Pons (tissue), 1 donor: ENCODE results near the gene DPEP2.
"Not testable (repeated sequence)": the region's sequence is repeated elsewhere in the genome, so short reads cannot be mapped to it uniquely, and the experiment has no call there.

Experiments used
- DNase-seq: peaks from one replicate; pipeline ENCODE4 v3.0.0-alpha.2; 2016; ENCODE audit warnings: low spot score

Gene DPEP2

GRCh38 chr16:68005211-68005610 is 5.9 kb upstream of the DPEP2 start:
- no peak for DNase-seq

GRCh38 chr16:68003031-68003430 is 3.7 kb upstream of the DPEP2 start:
- DNase-seq: no peak

GRCh38 chr16:68000450-68000849 is 1.2 kb upstream of the DPEP2 start:
- DNase-seq: peak; percentile 9

GRCh38 chr16:67999985-68000384 is 701 bp upstream of the DPEP2 start:
- DNase-seq: no peak

DNA sequence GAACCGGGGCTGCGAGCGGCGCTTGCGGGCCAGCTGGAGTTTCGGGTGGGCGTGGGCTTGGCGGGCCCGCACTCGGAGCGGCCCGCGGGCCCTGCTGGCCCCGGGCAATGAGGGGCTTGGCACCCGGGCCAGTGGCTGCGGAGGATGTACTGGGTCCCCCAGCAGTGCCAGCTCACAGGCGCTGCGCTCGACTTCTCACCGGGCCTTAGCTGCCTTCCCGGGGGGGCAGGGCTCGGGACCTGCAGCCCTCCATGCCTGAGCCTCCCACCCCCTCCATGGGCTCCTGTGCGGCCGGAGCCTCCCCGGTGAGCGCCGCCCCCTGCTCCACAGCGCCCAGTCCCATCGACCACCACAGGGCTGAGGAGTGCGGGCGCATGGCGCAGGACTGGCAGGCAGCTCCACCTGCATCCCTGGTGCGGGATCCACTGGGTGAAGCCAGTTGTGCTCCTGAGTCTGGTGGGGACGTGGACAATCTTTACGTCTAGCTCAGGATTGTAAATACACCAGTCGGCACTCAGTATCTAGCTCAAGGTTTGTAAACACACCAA is 979 bp downstream of the DPEP2 start:
- DNase-seq: not testable (repeated sequence)

- no peak for DNase-seq
Measured at GRCh38 chr16:67996666-67997065, 2.6 kb downstream of the DPEP2 start.

GRCh38 chr16:67995423-67995822 is 3.9 kb downstream of the DPEP2 start:
- no peak for DNase-seq

- not testable (repeated sequence) for DNase-seq
Measured at GRCh38 chr16:67994040-67994408, 5.3 kb downstream of the DPEP2 start.

DNA sequence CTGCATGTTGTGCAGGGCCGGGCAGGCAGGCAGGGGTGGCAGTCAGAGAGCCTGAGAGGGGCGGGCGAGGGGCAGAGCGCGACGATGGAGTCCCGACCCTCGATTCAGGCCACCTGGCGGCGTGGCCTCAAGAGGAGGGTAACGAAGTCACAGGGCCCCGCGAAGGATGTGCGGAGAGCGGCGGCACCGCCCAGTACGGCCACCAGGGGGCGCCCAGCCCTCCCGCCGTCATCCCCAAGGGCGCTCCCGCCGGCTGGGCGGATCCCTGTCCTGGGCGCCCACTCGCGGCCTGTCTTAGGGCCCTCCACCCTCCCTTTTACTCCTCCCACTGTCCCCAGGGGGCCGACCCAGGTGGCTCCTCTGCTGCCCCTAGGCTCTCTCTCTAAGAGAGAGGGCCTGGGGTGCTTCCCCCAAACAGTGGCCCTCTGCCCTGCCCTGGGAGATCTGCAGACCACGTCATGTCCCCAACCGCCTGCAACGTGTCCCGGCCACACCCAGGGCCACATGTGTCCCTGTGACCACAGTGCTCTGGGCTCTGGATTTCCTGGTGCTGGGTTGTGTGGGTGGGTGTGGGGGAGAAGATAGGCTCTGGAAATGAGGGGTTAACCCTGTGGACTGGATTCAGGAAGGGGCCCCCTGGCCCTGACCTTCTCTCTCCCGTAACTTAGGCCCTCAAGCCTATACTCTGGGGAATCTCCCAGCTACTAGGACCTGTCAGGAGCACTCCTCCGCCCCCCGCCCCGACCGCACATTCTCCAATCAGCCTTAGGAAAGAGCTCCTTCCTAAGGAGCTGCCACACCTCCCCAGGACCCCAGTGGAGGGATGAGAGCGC is 5.9 kb downstream of the DPEP2 start:
- peak; percentile 47 for DNase-seq

DNA sequence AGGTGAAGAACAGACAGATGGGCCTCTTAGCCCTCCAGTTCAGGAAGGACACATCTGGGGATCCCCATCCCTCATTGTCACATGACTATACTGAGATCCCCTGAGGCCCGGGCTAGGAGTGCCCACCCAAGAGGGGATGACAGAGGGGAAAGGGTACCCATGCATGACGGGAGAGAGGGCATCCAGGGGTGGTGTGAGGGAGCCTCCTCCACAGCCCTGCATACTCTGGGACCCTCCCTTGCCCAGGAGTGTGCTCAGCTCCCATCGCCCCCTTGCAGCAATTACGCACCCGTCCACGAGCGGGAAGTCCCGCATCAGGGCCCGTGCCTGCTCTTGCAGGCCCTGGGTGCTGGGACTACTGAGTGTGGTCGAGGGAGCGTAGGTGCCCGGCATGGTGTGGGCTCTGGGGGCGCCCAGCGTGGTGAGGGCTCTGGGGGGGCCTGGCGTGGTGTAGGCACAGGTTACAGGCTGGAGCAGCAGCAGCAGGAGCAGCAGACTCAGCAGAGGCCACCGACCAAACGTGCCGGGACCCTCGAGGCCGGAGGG is 6.5 kb downstream of the DPEP2 start:
- DNase-seq: no peak

GRCh38 chr16:67990018-67990386 is 9.3 kb downstream of the DPEP2 start:
- DNase-seq: no peak

DNA sequence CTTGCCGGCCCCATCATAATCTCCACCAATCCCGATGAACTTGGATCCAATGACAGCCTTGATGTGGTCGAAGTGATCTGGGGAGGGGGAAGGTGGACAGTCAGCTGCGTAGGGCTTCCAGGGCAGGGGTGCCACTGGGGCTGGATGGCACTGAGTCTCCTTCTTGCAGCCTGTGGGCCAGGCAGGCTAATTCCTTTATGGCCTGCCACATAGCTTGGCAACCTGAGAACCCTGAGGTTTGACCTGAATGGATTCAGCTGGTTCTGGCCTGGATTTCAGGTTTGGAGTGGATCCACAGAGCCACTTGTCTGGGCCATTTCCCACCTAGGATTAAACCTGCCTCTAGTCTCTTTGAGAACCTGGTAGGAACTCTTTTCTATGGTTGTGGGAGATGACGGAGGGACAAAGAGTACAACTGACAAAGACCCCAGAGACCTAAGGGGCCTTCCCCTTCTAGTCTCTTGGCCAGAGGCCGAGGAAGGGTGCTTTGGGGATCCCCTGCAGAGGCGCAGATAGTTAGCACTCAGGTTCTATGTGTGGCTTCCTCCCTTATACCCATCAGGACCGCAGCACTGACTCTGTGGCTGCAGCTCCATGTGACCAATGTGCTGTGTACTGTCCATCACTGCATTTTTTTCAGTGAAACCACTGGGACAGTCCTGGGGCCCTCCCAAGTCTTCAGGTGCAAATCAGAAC is 9.8 kb downstream of the DPEP2 start:
- DNase-seq: no peak

GRCh38 chr16:67988675-67989074 is 10.6 kb downstream of the DPEP2 start:
- no peak for DNase-seq

GRCh38 chr16:67987460-67988160 is 11.7 kb downstream of the DPEP2 start:
- no peak for DNase-seq

DNA sequence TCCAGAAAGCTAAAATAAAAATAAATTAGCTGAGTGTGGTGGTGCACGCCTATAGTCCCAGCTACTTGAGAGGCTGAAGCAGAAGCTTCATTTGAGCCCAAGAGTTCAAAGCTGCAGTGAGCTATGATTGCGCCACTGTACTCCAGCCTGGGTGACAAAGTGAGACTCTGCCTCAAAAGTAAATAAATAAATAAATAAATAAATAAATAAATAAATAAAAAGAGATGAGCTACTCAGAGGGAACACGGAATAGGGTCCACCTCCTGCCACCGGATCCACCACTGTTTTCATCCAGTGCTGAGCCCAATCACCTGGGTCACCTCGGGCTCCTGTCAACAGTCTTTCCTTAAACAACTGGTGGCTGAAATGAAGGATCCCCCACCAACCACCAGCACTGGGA is 12.3 kb downstream of the DPEP2 start:
- no peak for DNase-seq

DNA sequence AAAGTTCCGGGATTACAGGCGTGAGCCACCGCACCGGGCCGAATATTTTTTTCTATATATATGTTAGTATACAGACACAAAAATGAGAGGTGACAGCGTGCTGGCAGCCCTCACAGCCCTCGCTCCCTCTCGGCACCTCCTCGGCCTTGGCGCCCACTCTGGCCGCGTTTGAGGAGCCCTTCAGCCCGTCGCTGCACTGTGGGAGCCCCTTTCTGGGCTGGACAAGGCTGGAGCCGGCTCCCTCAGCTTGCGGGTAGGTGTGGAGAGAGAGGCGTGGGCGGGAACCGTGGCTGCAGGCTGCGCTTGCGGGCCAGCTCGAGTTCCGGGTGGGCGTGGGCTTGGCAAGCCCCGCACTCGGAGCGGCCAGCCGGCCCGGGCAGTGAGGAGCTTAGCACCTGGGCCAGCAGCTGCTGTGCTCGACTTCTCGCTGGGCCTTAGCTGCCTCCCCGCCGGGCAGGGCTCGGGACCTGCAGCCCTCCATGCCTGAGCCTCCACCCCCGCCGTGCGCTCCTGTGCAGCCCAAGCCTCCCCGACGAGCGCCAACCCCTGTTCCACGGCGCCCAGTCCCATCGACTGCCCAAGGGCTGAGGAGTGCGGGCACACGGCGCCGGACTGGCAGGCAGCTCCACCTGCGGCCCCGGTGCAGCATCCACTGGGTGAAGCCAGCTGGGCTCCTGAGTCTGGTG is 17.1 kb downstream of the DPEP2 start:
- DNase-seq: no peak

DNA sequence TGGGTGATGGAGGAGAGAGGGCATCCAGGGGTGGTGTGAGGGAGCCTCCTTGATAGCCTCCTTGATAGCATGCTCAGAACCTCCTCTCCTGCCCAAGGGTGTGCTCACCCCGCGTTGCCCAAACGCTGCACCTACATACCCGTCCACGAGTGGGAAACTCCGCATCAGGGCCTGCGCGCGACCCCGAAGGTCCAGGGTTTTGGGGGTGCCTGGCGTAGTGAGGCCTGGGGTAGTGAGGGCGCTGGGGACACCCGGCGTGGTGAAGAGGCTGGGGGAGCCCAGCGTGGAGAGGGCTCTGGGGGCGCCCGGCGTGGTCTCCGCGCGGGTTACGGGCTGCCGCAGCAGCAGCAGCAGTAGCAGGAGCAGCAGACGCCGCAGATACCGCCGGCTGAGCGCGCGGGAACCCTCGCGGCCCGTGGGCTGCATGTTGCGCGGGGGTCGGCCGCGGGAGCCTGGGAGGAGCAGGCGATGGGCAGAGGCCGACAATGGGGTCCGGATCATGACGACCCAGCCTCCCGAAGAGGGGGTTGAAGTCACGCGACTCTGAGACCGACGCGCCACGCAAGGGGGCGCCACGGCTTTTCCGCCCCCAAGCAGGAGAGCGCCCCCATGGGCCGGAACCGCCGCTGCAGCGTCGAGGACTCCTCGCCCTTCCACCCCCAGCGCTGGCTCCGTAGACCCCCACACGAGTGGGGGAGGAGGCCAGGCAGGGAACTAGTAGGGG is 19.2 kb downstream of the DPEP2 start, which contains the start of gene DPEP3:
TSS of gene DPEP3 (minus strand) at position 545 of the 724 bp plus-strand sequence. CDS start at position 426, 119 bp downstream.
- DNase-seq: no peak

- DNase-seq: no peak
Measured at GRCh38 chr16:67977469-67978227, 21.6 kb downstream of the DPEP2 start.

DNA sequence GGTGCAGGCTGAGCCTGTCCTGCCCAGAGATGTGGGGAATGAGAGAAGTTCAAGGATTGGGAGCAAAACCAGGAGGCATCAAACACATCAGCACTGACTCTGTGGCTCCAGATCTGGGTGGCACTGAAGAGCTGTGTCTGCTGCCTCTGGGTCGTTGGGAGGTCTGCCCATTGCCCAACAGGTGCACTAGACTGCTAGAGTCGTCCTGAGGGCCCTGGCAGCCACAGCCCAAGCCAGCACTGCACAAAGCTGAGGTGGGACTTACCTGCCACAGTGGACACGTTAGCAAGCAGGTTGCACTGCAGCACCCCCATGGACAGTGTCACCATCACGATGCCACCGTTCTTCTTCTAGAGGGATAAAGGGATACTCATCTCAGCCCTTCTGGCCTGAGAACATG is 22.3 kb downstream of the DPEP2 start:
- DNase-seq: no peak

- no peak for DNase-seq
Measured at GRCh38 chr16:67976205-67976604, 23.1 kb downstream of the DPEP2 start.
